HG02763 (cell line): ENCODE data around the gene METAP1.
"Not testable (repeated sequence)": the region's sequence is repeated elsewhere in the genome, so short reads cannot be mapped to it uniquely, and the experiment has no call there.

ENCODE experiments used
- ATAC-seq: cut with Tn5 transposase; IDR thresholded peaks from one replicate; pipeline ENCODE4 v1.9.1; 2021; ENCODE audit warnings: mild to moderate bottlenecking, moderate library complexity; ENCODE audit not compliant: unreplicated experiment

METAP1 gene

GRCh38 chr4:98996765-98997068, 1.2 kb downstream of the METAP1 start:
- no peak for ATAC-seq

GRCh38 chr4:98997166-98997565, 1.6 kb downstream of the METAP1 start:
- ATAC-seq: no peak

GRCh38 chr4:98998551-98998950, 3.0 kb downstream of the METAP1 start:
- no peak for ATAC-seq

GRCh38 chr4:99002279-99002678, 6.8 kb downstream of the METAP1 start:
- no peak for ATAC-seq

- ATAC-seq: no peak
Measured at GRCh38 chr4:99008051-99008450, 12.5 kb downstream of the METAP1 start.

GRCh38 chr4:99011910-99012309, 16.4 kb downstream of the METAP1 start:
- ATAC-seq: no peak

GRCh38 chr4:99013402-99013843, 17.9 kb downstream of the METAP1 start:
- ATAC-seq: no peak

GRCh38 chr4:99013884-99014523, 18.5 kb downstream of the METAP1 start:
- no peak for ATAC-seq

- no peak for ATAC-seq
Measured at GRCh38 chr4:99021386-99021785, 25.9 kb downstream of the METAP1 start.

GRCh38 chr4:99022566-99022965, 27.0 kb downstream of the METAP1 start:
- ATAC-seq: no peak

GRCh38 chr4:99023800-99024251, 28.3 kb downstream of the METAP1 start:
- ATAC-seq: not testable (repeated sequence)

GRCh38 chr4:99024481-99025275, 29.2 kb downstream of the METAP1 start:
- no peak for ATAC-seq

GRCh38 chr4:99025506-99025905, 30.0 kb downstream of the METAP1 start:
- no peak for ATAC-seq

- ATAC-seq: no peak
Measured at GRCh38 chr4:99027304-99027703, 31.8 kb downstream of the METAP1 start.

- ATAC-seq: peak; percentile 55
Measured at GRCh38 chr4:99028187-99028586, 32.7 kb downstream of the METAP1 start.

GRCh38 chr4:99029018-99029735, 33.7 kb downstream of the METAP1 start:
- peak; percentile 50 for ATAC-seq

GRCh38 chr4:99029852-99030251, 34.3 kb downstream of the METAP1 start:
- ATAC-seq: no peak

GRCh38 chr4:99033956-99034355, 38.4 kb downstream of the METAP1 start:
- no peak for ATAC-seq

GRCh38 chr4:99038213-99038612, 42.7 kb downstream of the METAP1 start:
- ATAC-seq: no peak

GRCh38 chr4:99043346-99043745, 47.8 kb downstream of the METAP1 start:
- ATAC-seq: no peak

- ATAC-seq: no peak
Measured at GRCh38 chr4:99047710-99048109, 52.2 kb downstream of the METAP1 start.

GRCh38 chr4:99052902-99053301, 57.4 kb downstream of the METAP1 start:
- no peak for ATAC-seq
